GM12874 (cell line): ENCODE data around the gene PKMYT1.

Source experiments
- CTCF ChIP-seq: IDR thresholded peaks from 2 replicates; pipeline ENCODE4 v1.5.1; 2011; ENCODE audit warnings: low read depth, mild to moderate bottlenecking, control low read depth, low read length, moderate library complexity; ENCODE audit not compliant: insufficient read depth

PKMYT1 gene

DNA sequence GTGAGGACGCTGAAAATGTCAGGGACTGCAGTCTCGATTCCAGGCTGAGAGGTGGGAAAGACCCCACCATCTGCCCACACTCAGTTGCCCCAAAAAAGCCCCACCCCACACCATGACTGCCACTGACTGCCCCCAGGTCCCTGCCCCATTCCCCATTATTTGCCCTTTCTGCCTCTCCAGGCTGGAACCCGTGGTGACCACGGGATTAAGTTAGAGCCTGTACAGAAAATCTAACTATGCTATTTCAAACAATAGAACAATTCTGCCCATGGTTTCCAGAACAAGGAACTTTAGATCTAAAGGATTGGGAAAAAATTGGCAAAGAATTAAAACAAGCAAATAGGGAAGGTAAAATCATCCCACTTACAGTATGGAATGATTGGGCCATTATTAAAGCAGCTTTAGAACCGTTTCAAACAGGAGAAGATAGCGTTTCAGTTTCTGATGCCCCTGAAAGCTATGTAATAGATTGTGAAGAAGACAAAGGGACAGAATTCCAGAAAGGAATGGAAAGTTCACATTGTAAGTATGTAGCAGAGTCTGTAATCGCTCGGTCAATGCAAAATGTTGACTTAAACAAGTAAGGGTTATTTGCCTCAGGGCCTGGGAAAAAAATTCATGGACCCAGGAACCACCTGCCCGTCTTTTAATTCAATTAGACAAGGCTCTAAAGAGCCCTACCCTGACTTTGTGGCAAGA, 54.1 kb downstream of the PKMYT1 start:
- no peak for TF ChIP-seq CTCF

GRCh38 chr16:2924901-2925755, 55.1 kb downstream of the PKMYT1 start:
- TF ChIP-seq CTCF = no peak

DNA sequence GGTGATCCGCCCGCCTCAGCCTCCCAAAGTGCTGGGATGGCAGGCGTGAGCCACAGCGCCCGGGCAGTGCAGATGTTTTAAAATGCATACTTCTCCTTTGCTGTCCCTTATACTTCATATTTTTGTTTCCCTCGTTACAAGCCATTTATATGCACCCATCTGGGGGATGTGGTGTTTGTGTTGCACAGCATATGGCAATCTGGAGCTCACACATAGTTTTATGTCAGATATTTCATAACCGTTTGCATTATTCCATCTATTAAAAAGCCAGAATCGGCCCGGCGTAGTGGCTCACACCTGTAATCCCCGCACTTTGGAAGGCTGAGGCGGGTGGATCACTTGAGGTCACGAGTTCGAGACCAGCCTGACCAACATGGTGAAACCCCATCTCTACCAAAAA, 56.8 kb downstream of the PKMYT1 start:
- no peak for TF ChIP-seq CTCF
